PC-3 (cell line): ENCODE data around the gene CMTM3.

ENCODE experiments used
- CTCF ChIP-seq: fragments of 300-600 bp; sonication (generic); conservative IDR thresholded peaks from 2 replicates; pipeline ENCODE4 v1.5.1; 2017; ENCODE audit warnings: antibody characterized with exemption, low read depth, mild to moderate bottlenecking, low read length
- EZH2 ChIP-seq: fragments of 300-600 bp; sonication (generic); IDR thresholded peaks from one replicate; pipeline ENCODE4 v1.6.1; 2017; ENCODE audit warnings: antibody characterized with exemption, mild to moderate bottlenecking, low read length; ENCODE audit not compliant: unreplicated experiment
- EZH2phosphoT487 ChIP-seq: fragments of 300-600 bp; sonication (generic); IDR thresholded peaks from 2 replicates; pipeline ENCODE4 v1.6.1; 2018; ENCODE audit warnings: mild to moderate bottlenecking, antibody characterized with exemption, low read length, borderline replicate concordance

GRCh38 chr16:66649636-66650205 is 45.2 kb downstream of the CMTM3 start:
- TF ChIP-seq CTCF (no peak), EZH2phosphoT487 (no peak), EZH2 (no peak)
